Measurements from ENCODE around the gene THUMPD3.

THUMPD3 gene

GRCh38 chr3:9406856-9407626 lies 44.2 kb downstream of the THUMPD3 start:
- no peak for TF ChIP-seq CTCF (IDR thresholded peaks at IDR 0.05; ENCODE audit: borderline replicate concordance, insufficient read depth, low read depth, low read length)
- H3K4me3 ChIP-seq (ENCODE audit: low read depth, low read length), result no peak overlapping the region

GRCh38 chr3:9408061-9408460 lies 45.2 kb downstream of the THUMPD3 start:
- TF ChIP-seq CTCF (IDR thresholded peaks at IDR 0.05; ENCODE audit: borderline replicate concordance, insufficient read depth, low read depth, low read length), result no peak
- no peak overlapping the region for H3K4me3 ChIP-seq (ENCODE audit: low read depth, low read length)

- TF ChIP-seq CTCF (IDR thresholded peaks at IDR 0.05; ENCODE audit: borderline replicate concordance, insufficient read depth, low read depth, low read length), result no peak
- H3K4me3 ChIP-seq (ENCODE audit: low read depth, low read length), result no peak overlapping the region
These were observed 45.7 kb downstream of the THUMPD3 start for GRCh38 chr3:9408546-9408945.

GRCh38 chr3:9409981-9410854 lies 47.4 kb downstream of the THUMPD3 start:
- H3K4me3 ChIP-seq (ENCODE audit: low read depth, low read length), result no peak overlapping the region
- no peak for TF ChIP-seq CTCF (IDR thresholded peaks at IDR 0.05; ENCODE audit: borderline replicate concordance, insufficient read depth, low read depth, low read length)

GRCh38 chr3:9411302-9411701 lies 48.4 kb downstream of the THUMPD3 start:
- no peak for TF ChIP-seq CTCF (IDR thresholded peaks at IDR 0.05; ENCODE audit: borderline replicate concordance, insufficient read depth, low read depth, low read length)
- no peak overlapping the region for H3K4me3 ChIP-seq (ENCODE audit: low read depth, low read length)

GRCh38 chr3:9412293-9412692 lies 49.4 kb downstream of the THUMPD3 start:
- TF ChIP-seq CTCF (IDR thresholded peaks at IDR 0.05; ENCODE audit: borderline replicate concordance, insufficient read depth, low read depth, low read length), result no peak

More at GRCh38 chr3:9412293-9412692, 49.4 kb downstream of the THUMPD3 start:
- no peak overlapping the region for H3K4me3 ChIP-seq (ENCODE audit: low read depth, low read length)
